H1 (cell line): Measurements from ENCODE around the gene PCBP2. TPM values are rescaled to one million over a fixed set of nuclear protein-coding genes. Genes with fewer than 3 reads are reported as not detected.

Source experiments
- CTCF ChIA-PET: fragments of 300-600 bp; sonication (Branson Sonifier 250); formaldehyde crosslinking; loops from one replicate; lab custom pipeline; 2021; ENCODE audit not compliant: partially characterized antibody; lab: Charles Lee
- POLR2A ChIA-PET: fragments of 300-600 bp; sonication (Branson Sonifier 250); formaldehyde crosslinking; loops from one replicate; lab custom pipeline; 2021; ENCODE audit warnings: inconsistent platforms; ENCODE audit not compliant: partially characterized antibody; lab: Charles Lee
- DNase-seq, 2 experiments: peaks; one replicate each; pipeline versions ENCODE4 v3.0.0 to v3.0.0-alpha.2; 2010 to 2022; ENCODE audit warnings: low spot score in 2 of 2, low read depth in 1 of 2, mixed read lengths in 1 of 2
- FAIRE-seq: peaks from 2 replicates; lab custom pipeline; 2011; peaks lifted over from hg19 to GRCh38; lab: Jason Lieb, UNC
- H2AFZ ChIP-seq: 2 replicates; pipeline ENCODE4 v1.8.1; 2012; ENCODE audit warnings: low read length, inconsistent platforms
- H2AK5ac ChIP-seq: 2 replicates; pipeline ENCODE4 v1.6.1; 2013; ENCODE audit warnings: low read depth, low read length
- H2BK120ac ChIP-seq: replicated peaks from 2 replicates; pipeline ENCODE3; 2013; ENCODE audit warnings: low read depth, low read length, inconsistent platforms
- H2BK12ac ChIP-seq: 2 replicates; pipeline ENCODE4 v1.6.1; 2013; ENCODE audit warnings: low read depth, low read length
- H2BK15ac ChIP-seq: 2 replicates; pipeline ENCODE4 v1.6.1; 2013; ENCODE audit warnings: low read length
- H2BK20ac ChIP-seq: 2 replicates; pipeline ENCODE4 v1.6.1; 2013; ENCODE audit warnings: low read length
- H2BK5ac ChIP-seq: 2 replicates; pipeline ENCODE4 v1.6.1; 2013; ENCODE audit warnings: low read depth, low read length
- H3K14ac ChIP-seq: 2 replicates; pipeline ENCODE4 v1.6.1; 2013; ENCODE audit warnings: inconsistent platforms; ENCODE audit not compliant: insufficient read length
- H3K18ac ChIP-seq: 2 replicates; pipeline ENCODE4 v1.6.1; 2013; ENCODE audit warnings: low read length; ENCODE audit errors: extremely low read depth
- H3K23ac ChIP-seq: 2 replicates; pipeline ENCODE4 v1.6.1; 2013; ENCODE audit warnings: inconsistent platforms; ENCODE audit not compliant: insufficient read length
- H3K23me2 ChIP-seq: 2 replicates; pipeline ENCODE4 v1.6.1; 2013; ENCODE audit warnings: low read depth, low read length
- H3K27ac ChIP-seq: 2 replicates; pipeline ENCODE4 v1.6.1; 2011; ENCODE audit warnings: low read depth, low read length, inconsistent platforms
- H3K27me3 ChIP-seq, 4 experiments: replicated peaks in 1 of 4; 1 replicate in 1 of 4; 2 replicates in 3 of 4; pipeline versions ENCODE4 v1.6.1 to v1.8.1; 2011 to 2013; ENCODE audit warnings: low read length in 3 of 4, mild to moderate bottlenecking in 3 of 4, inconsistent platforms in 2 of 4, mixed read lengths in 2 of 4, moderate library complexity in 1 of 4; ENCODE audit not compliant: control insufficient read depth in 3 of 4, insufficient read depth in 3 of 4; ENCODE audit errors: extremely low read depth in 1 of 4
- H3K36me3 ChIP-seq, 4 experiments: 2 replicates each; pipeline versions ENCODE4 v1.6.1 to v1.8.1; 2011 to 2013; ENCODE audit warnings: mild to moderate bottlenecking in 4 of 4, low read length in 3 of 4, moderate library complexity in 2 of 4, control low read depth in 1 of 4, inconsistent platforms in 1 of 4; ENCODE audit not compliant: insufficient read depth in 4 of 4, control insufficient read depth in 2 of 4
- H3K4ac ChIP-seq: replicated peaks from 2 replicates; pipeline ENCODE3; 2013; ENCODE audit warnings: low read length, low read depth, mixed read lengths, inconsistent platforms; ENCODE audit not compliant: insufficient read length
- H3K4me1 ChIP-seq, 4 experiments: replicated peaks in 1 of 4; 1 replicate in 1 of 4; 2 replicates in 3 of 4; pipeline versions ENCODE4 v1.6.1 to v1.8.1; 2011 to 2013; ENCODE audit warnings: low read length in 3 of 4, inconsistent platforms in 2 of 4, mixed read lengths in 1 of 4; ENCODE audit not compliant: insufficient read depth in 4 of 4, control insufficient read depth in 3 of 4
- H3K4me2 ChIP-seq, 2 experiments: 2 replicates each; pipeline versions ENCODE4 v1.6.1 to v1.8.1; 2011 to 2013; ENCODE audit warnings: low read depth in 2 of 2, low read length in 2 of 2, control low read depth in 1 of 2, inconsistent platforms in 1 of 2, mild to moderate bottlenecking in 1 of 2; ENCODE audit not compliant: insufficient read depth in 1 of 2
- H3K4me3 ChIP-seq, 4 experiments: fragments of 200-600, 300-600 bp in 1 of 4; sonication (generic), shearing (Covaris generic), sonication (Bioruptor Twin) in 1 of 4; 2 replicates each; pipeline versions ENCODE4 v1.5.1 to v1.8.1; 2011 to 2016; ENCODE audit warnings: low read length in 4 of 4, low read depth in 3 of 4, control low read depth in 2 of 4, inconsistent platforms in 2 of 4, mild to moderate bottlenecking in 2 of 4, mixed read lengths in 1 of 4, moderate library complexity in 1 of 4; ENCODE audit not compliant: insufficient read depth in 2 of 4; ENCODE audit errors: extremely low read depth in 1 of 4
- H3K56ac ChIP-seq: replicated peaks from 2 replicates; pipeline ENCODE3; 2013; ENCODE audit warnings: low read depth, mild to moderate bottlenecking, mixed read lengths, low read length, inconsistent platforms; ENCODE audit not compliant: insufficient read length
- H3K79me1 ChIP-seq: 2 replicates; pipeline ENCODE4 v1.6.1; 2013; ENCODE audit warnings: low read depth, low read length, control low read depth
- H3K79me2 ChIP-seq, 2 experiments: 2 replicates each; pipeline versions ENCODE4 v1.6.1 to v1.8.1; 2012 to 2013; ENCODE audit warnings: low read length in 2 of 2, mild to moderate bottlenecking in 2 of 2, inconsistent platforms in 1 of 2; ENCODE audit not compliant: insufficient read depth in 2 of 2, control insufficient read depth in 1 of 2
- H3K9ac ChIP-seq, 4 experiments: replicated peaks in 1 of 4; 1 replicate in 1 of 4; 2 replicates in 3 of 4; pipeline versions ENCODE4 v1.6.1 to v1.8.1; 2011 to 2013; ENCODE audit warnings: low read depth in 3 of 4, low read length in 3 of 4, control low read depth in 2 of 4, mild to moderate bottlenecking in 2 of 4, moderate library complexity in 2 of 4, inconsistent platforms in 1 of 4; ENCODE audit errors: extremely low read depth in 1 of 4
- H3K9me3 ChIP-seq, 2 experiments: 2 replicates each; pipeline versions ENCODE4 v1.6.1 to v1.8.1; 2012 to 2013; ENCODE audit warnings: mild to moderate bottlenecking in 2 of 2, moderate library complexity in 2 of 2, control low read depth in 1 of 2, inconsistent platforms in 1 of 2, low read depth in 1 of 2, low read length in 1 of 2, mixed read lengths in 1 of 2; ENCODE audit not compliant: insufficient read depth in 2 of 2
- H4K20me1 ChIP-seq, 2 experiments: replicated peaks in 1 of 2; 2 replicates each; pipeline versions ENCODE3 to v1.8.1; 2011 to 2013; ENCODE audit warnings: inconsistent platforms in 2 of 2, low read length in 2 of 2, mild to moderate bottlenecking in 1 of 2; ENCODE audit not compliant: insufficient read depth in 2 of 2, control insufficient read depth in 1 of 2
- H4K5ac ChIP-seq: 2 replicates; pipeline ENCODE4 v1.6.1; 2013; ENCODE audit warnings: low read length, low read depth, mixed read lengths, inconsistent platforms; ENCODE audit not compliant: insufficient read length
- H4K8ac ChIP-seq: 2 replicates; pipeline ENCODE4 v1.8.0; 2013; ENCODE audit warnings: mild to moderate bottlenecking, moderate library complexity, low read length, inconsistent platforms; ENCODE audit not compliant: insufficient read depth; ENCODE audit errors: extremely low read depth
- H4K91ac ChIP-seq: replicated peaks from 2 replicates; pipeline ENCODE3; 2013; ENCODE audit warnings: low read length, mixed read lengths, inconsistent platforms; ENCODE audit not compliant: insufficient read length
- EGR1 ChIP-seq: IDR thresholded peaks from 2 replicates; pipeline ENCODE4 v1.6.1; 2011; ENCODE audit warnings: low read depth, low read length, borderline replicate concordance
- POLR2A ChIP-seq, 2 experiments: IDR thresholded peaks; 1 replicate in 1 of 2; 2 replicates in 1 of 2; pipeline ENCODE4 v1.6.1; 2011; ENCODE audit warnings: low read depth in 2 of 2, low read length in 2 of 2, mild to moderate bottlenecking in 2 of 2; ENCODE audit errors: control extremely low read depth in 1 of 2
- POLR2AphosphoS5 ChIP-seq: IDR thresholded peaks from 2 replicates; pipeline ENCODE4 v1.6.1; 2011; ENCODE audit warnings: low read depth, low read length
- RNF2 ChIP-seq: fragments of 200-900, 300-1000 bp; sonication (generic); IDR thresholded peaks from 2 replicates; pipeline ENCODE4 v1.7.1; 2016; ENCODE audit warnings: borderline replicate concordance, low read depth, mild to moderate bottlenecking, antibody characterized with exemption, low read length; ENCODE audit not compliant: poor library complexity, severe bottlenecking; ENCODE audit errors: missing control alignments
- SRF ChIP-seq: IDR thresholded peaks from 2 replicates; pipeline ENCODE4 v1.6.1; 2011; ENCODE audit warnings: mild to moderate bottlenecking, low read depth, low read length, moderate library complexity
- WGBS, 2 experiments: shearing (Covaris generic) in 1 of 2; methylation state at CpG; one replicate each; pipeline versions ENCODE4 v1.1.6 to v1.1.7; 2013 to 2015; ENCODE audit warnings: low lambda C conversion rate in 2 of 2, mixed read lengths in 2 of 2, inconsistent platforms in 1 of 2, low coverage in 1 of 2, missing lambda C conversion rate in 1 of 2; ENCODE audit not compliant: insufficient replicate concordance in 2 of 2, insufficient coverage in 1 of 2, insufficient read length in 1 of 2; ENCODE audit errors: extremely low coverage in 1 of 2, missing lambda C conversion rate in 1 of 2; 5-methylcytosine and 5-hydroxymethylcytosine counted together
- polyA plus RNA-seq, 7 experiments: library from polyadenylated mRNA; depleted of rRNA in 3 of 7; stranded (reverse) in 5 of 7; unstranded in 2 of 7; fragments of >200 nt in 5 of 7; fragments of 200-250 nt in 2 of 7; gene quantifications; 1 replicate in 5 of 7; 2 replicates in 1 of 7; 4 replicates in 1 of 7; pipeline versions ENCODE4 v1.2.1 to v1.2.3, GENCODE V29; 2011 to 2013; ENCODE audit warnings: missing spikeins in 2 of 7, mixed read lengths in 2 of 7
- total RNA-seq: library from RNA; stranded (reverse); fragmentation: NEBNext Ultra II Directional; extraction: Animal tissue kit (Norgen Biotek cat#: 25700); gene quantifications from 2 replicates; pipeline ENCODE4 v1.2.1, GENCODE V29; 2021

Gene PCBP2
- total and polyA plus RNA-seq, 2 of the 8 experiments (the other 6 are each of a cell fraction or from before 2014, with no cell fraction given): 470 to 1,123 TPM

DNA sequence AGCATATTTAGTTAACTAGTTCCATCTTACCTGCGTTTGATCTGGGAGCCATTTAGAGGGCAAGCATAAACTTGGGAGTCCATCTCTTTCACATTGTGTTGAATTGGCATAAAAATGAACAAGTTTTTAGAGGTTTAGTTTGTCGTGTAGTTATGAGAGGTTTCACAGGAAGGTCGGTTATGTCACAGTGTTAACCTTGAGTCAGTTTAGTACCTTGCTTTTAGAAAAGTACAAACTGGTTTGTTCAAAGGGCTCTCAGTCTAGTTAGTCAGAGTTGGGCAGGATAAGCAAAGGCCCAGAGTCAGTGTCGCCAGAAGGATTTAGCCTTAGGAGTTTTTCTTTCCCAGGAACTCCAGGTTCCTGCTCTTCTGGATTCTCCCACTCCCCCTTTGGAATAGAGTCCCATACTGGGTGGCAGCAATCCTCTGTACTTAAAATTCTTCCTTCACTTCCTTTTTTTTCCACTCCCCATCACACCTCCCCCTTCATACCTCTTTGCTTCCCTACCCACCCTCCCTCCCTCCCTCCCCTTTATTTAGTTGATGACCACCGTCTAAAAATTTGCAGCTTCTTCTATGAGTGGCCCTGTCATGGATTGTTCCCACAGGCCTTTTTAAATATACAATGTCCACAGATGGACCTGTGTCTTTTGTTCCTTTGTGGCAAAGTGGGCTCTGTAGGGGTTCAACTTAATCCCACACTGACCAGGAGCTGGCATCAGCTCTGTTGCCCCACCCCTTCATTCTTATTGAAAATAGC is 12.1 kb downstream of the PCBP2 start:
- FAIRE-seq (no peak), DNase-seq (no peak)
- H3K9me3 ChIP-seq: no peaks in the 10 kb centered on the region
- H4K20me1 ChIP-seq: peaks cover 35 to 54% of the 10 kb centered on the region in 2 experiments
- no peak overlapping the region for H3K4me2 ChIP-seq
- no peaks in the 10 kb centered on the region; the same call in 1 of the 2 replicates for H3K23me2 ChIP-seq
- H4K5ac ChIP-seq: no peak overlapping the region
- no peak overlapping the region for H2AK5ac ChIP-seq
- CTCF ChIA-PET: interaction anchor here (0.6 to 6.4 kb wide), 6 partner anchors 9 to 59 kb away, joined by 3 to 57 read pairs (median 6); no protein-coding TSS in a partner anchor
- no peak overlapping the region for H2BK5ac ChIP-seq
- peaks cover 88 to 100% (median 95%) of the 10 kb centered on the region in 4 experiments for H3K36me3 ChIP-seq
- H3K23ac ChIP-seq: no peak overlapping the region
- H3K9ac ChIP-seq: no peak overlapping the region
- no peak overlapping the region for H3K18ac ChIP-seq
- H3K4ac ChIP-seq: no peak overlapping the region
- no peak overlapping the region for H2BK20ac ChIP-seq
- no peak overlapping the region for H2BK120ac ChIP-seq
- TF ChIP-seq POLR2A (IDR thresholded peaks at IDR 0.05; ENCODE audit: control extremely low read depth in 1 of 2, low read depth in 2 of 2, low read length in 2 of 2) (peak; percentile 33 to 54; a peak in 2 of 3 replicates), POLR2AphosphoS5 (peak; percentile 4; the same call in 1 of the 2 replicates), EGR1 (no peak), SRF (no peak), RNF2 (no peak)
- TF ChIP-seq, all 59 proteins: peak for 2
- H3K79me1 ChIP-seq: peaks cover 7% of the 10 kb centered on the region
- peaks cover 0 to 77% of the 10 kb centered on the region in 2 experiments; a peak in 3 of 4 replicates for H3K79me2 ChIP-seq
- H3K56ac ChIP-seq: no peak overlapping the region
- H4K8ac ChIP-seq: no peak overlapping the region
- no peak overlapping the region for H4K91ac ChIP-seq
- no peak overlapping the region for H2AFZ ChIP-seq
- H2BK15ac ChIP-seq: no peak overlapping the region
- 84% methylated on average over 4 of the region's 5 CpGs; no CpG with 5 or more reads in 1 of the 2 experiments for WGBS, 2 experiments
- H3K14ac ChIP-seq: no peak overlapping the region
- POLR2A ChIA-PET: interaction anchor here (0.7 to 67.0 kb wide), 10 partner anchors 4 to 208 kb away, joined by 3 to 3397 read pairs (median 4); partner anchors contain the start of genes AAAS, MAP3K12, NPFF and PCBP2
- no peak overlapping the region for H2BK12ac ChIP-seq
- peaks cover 0 to 10% (median under 1%) of the 10 kb centered on the region in 4 experiments; a peak in 3 of 7 replicates for H3K4me1 ChIP-seq
- no peaks in the 10 kb centered on the region for H3K27me3 ChIP-seq
- no peak overlapping the region for H3K4me3 ChIP-seq
- H3K27ac ChIP-seq: no peak overlapping the region
